KOPT-K1 (cell line): Measurements from ENCODE around the gene PDZD8.

Experiments
- H3K27ac ChIP-seq: fragments of 200-600 bp; sonication (generic); 2 replicates; pipeline ENCODE4 v1.5.1; 2016; ENCODE audit warnings: antibody characterized with exemption, mild to moderate bottlenecking, low read depth, low read length; ENCODE audit not compliant: poor library complexity, severe bottlenecking
- H3K36me3 ChIP-seq: fragments of 200-600 bp; sonication (generic); 2 replicates; pipeline ENCODE4 v1.5.1; 2017; ENCODE audit warnings: antibody characterized with exemption, mild to moderate bottlenecking, low read length, moderate library complexity; ENCODE audit not compliant: insufficient read depth
- H3K9me3 ChIP-seq: fragments of 200-600 bp; sonication (generic); 2 replicates; pipeline ENCODE4 v1.5.1; 2017; ENCODE audit warnings: antibody characterized with exemption, low read length, mild to moderate bottlenecking; ENCODE audit not compliant: insufficient read depth, poor library complexity, severe bottlenecking

The PDZD8 gene

GRCh38 chr10:117375360-117376178 is at the start of gene PDZD8:
TSS of gene PDZD8 (minus strand) at chr10:117375440. CDS start at chr10:117375227, 213 bp downstream.
- H3K9me3 ChIP-seq = no peaks in the 10 kb centered on the region
- H3K36me3 ChIP-seq = peaks cover 7% of the 10 kb centered on the region; the same call in 1 of the 2 replicates
- H3K27ac ChIP-seq = peak within 1 kb of the TSS; percentile 70

- no peaks in the 10 kb centered on the region for H3K36me3 ChIP-seq
- H3K9me3 ChIP-seq = no peaks in the 10 kb centered on the region
- no peak overlapping the region for H3K27ac ChIP-seq
These were observed 48.9 kb upstream of the PDZD8 start for GRCh38 chr10:117424171-117424570.

GRCh38 chr10:117421985-117422384 is 46.7 kb upstream of the PDZD8 start:
- Histone ChIP-seq H3K27ac (no peak overlapping the region), H3K9me3 (no peaks in the 10 kb centered on the region), H3K36me3 (no peaks in the 10 kb centered on the region)

DNA sequence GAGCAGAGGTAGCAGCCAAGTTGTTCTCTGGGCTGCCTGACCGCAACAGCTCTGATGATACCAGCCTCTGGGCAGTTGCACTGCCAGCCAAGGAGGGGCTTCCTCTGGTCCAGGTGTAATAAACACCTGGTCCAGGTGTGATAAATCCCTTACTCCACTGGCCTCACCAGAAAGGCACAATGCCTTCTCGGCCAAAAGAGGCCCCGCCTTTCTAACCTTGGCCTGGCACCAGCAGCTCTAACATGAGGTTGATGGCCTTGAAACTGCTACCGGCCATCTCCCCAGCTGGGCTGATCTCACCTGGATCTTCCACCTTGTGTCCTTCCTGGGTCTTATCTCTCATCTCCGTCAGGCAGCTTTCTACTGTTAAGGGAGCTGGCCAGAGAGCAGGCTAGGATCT is 45.5 kb upstream of the PDZD8 start:
- Histone ChIP-seq H3K27ac (no peak overlapping the region), H3K36me3 (no peaks in the 10 kb centered on the region), H3K9me3 (no peaks in the 10 kb centered on the region)

GRCh38 chr10:117419921-117420320 is 44.7 kb upstream of the PDZD8 start:
- H3K9me3 ChIP-seq = no peaks in the 10 kb centered on the region
- H3K27ac ChIP-seq = no peak overlapping the region
- H3K36me3 ChIP-seq = no peaks in the 10 kb centered on the region

GRCh38 chr10:117419159-117419558 is 43.9 kb upstream of the PDZD8 start:
- Histone ChIP-seq H3K27ac (no peak overlapping the region), H3K9me3 (no peaks in the 10 kb centered on the region), H3K36me3 (no peaks in the 10 kb centered on the region)

DNA sequence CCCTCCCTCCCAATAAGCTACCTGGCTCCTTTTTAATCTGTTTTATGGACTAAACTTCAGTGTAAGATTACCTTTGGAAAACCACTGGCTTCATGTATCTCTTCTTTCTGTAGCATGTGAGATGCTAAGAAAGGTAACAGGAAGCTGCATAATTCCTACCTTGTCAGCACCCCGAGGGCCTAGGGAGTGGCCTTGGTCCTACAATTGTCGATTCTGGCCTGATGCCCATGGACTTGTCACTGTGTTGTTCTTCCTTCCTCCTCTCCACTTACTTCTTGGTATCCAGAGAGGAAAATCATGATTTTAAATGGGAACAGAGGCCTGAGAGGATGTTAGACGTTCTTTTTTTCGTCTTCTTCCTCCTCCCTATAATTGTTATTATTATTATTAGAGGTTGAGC is 42.9 kb upstream of the PDZD8 start:
- Histone ChIP-seq H3K36me3 (no peaks in the 10 kb centered on the region), H3K9me3 (no peaks in the 10 kb centered on the region), H3K27ac (no peak overlapping the region)

DNA sequence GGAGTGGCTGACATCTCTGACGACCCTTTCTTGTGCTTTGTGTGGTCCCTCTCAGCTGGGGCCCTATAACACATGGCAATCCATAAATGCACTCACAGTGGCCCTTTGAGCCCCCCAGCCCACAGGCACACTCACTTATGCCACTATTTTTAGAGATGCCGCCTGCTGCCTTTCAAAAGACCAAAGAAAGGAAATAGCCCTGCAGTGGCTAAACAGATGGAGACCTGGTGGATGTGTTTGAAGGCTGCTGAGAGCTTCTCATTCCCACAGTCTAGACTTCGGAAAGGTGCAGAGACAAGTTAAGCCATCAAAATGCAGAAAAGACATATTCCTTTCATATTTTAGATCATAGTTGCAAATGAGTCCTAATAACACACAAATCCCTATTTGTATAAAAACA is 42.0 kb upstream of the PDZD8 start:
- no peaks in the 10 kb centered on the region for H3K9me3 ChIP-seq
- no peaks in the 10 kb centered on the region for H3K36me3 ChIP-seq
- no peak overlapping the region for H3K27ac ChIP-seq

DNA sequence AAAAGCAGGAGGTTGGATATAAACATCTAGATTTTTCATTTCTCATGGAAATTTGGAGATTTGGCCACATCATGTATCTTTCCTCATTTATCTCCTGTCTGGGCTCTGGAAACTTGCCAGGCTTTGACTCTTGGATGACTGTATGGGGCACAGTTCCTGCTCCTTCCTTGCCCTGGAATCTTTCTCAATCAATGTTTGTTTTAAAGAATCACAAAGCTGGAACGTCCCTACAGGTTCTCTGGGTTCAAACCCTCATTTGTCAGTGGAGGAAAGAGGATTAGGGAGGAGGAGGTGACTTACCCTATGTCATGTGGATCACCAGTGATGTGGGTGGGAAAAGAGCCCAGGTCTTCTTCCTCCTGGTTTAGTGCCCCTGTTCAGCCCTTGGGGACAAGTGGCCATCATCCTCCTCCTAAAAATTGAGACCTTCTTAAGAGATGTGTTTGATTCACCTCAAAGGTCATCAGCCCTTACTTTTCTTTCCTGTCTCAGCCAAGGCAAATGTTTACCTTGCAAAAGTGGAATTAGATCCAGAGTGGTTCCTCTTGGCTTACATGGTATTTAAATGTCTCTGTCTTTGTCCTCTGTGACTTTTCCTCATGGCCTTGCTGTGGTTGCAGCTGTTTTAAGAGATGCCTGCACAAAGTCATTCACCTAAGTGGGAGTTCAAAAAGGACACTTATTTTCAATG is 38.8 kb upstream of the PDZD8 start:
- no peak overlapping the region for H3K27ac ChIP-seq
- H3K36me3 ChIP-seq = no peaks in the 10 kb centered on the region
- no peaks in the 10 kb centered on the region for H3K9me3 ChIP-seq

- H3K36me3 ChIP-seq = no peaks in the 10 kb centered on the region
- H3K27ac ChIP-seq = no peak overlapping the region
These were observed 37.3 kb upstream of the PDZD8 start for GRCh38 chr10:117412469-117413010.

DNA sequence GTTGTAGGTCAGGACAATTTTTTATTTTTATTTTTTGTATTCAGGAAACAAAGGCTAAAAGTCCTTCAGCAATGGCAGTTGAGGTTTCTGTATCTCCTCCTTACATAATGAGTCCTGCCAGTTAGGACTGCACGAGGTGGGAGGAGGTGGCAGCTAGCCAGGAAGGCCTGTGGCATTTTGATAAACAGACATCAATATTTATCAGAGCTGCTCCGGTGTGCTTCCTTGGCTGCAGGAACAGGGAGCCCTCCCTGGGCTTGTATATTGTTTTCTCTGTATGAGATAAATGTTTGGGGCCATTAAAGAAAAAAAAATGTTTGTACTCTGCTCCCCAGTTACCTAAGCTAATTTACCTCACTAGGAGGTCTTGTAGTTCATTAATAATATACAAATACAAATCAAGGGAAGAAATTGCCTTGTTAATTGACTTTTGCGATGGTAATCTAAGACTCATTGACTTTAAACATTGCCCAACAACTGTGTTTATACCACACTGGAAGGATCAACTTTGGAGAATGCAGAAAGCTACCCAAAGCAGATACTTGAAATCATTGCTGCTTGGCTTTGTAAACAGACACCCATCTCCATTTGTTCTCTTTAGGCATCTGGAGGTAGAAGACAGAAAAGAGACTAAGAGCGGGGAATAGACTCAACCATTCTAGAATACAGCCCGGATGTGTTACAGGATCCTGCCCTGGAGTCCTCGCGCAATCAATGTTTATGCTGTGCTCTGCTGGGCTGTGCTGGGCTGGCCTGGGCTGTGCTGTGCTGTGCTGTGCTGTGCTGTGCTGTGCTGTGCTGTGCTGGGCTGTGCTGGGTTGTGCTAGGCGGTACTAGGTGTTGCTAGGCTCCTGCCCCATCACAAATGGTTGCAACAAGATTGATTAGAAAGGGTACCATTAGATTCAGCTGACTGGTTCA is 36.5 kb upstream of the PDZD8 start:
- no peaks in the 10 kb centered on the region for H3K36me3 ChIP-seq
- H3K27ac ChIP-seq = no peak overlapping the region
- no peaks in the 10 kb centered on the region for H3K9me3 ChIP-seq

More at GRCh38 chr10:117412469-117413010, 37.3 kb upstream of the PDZD8 start:
- no peaks in the 10 kb centered on the region for H3K9me3 ChIP-seq

DNA sequence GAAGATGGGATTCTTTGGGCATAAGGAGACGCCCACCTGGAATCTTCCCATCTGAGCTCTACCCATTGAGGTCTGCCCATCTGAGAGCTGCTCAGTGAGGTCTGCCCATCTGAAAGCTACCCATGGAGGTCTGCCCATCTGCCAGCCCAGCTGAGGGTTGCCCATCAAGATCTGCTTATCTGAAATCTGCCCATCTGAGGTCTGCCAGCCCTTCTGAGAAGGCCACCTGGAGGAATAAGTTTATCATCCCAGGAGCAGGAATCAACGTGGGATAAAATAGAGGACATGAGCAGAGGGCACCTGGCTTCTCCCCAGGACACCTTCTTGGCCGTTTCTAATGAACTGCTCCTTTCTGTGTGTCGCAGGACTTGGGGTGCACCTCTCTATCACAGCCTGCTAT is 35.3 kb upstream of the PDZD8 start:
- no peaks in the 10 kb centered on the region for H3K36me3 ChIP-seq
- H3K27ac ChIP-seq = no peak overlapping the region

GRCh38 chr10:117409549-117410305 is 34.5 kb upstream of the PDZD8 start:
- Histone ChIP-seq H3K36me3 (no peaks in the 10 kb centered on the region), H3K9me3 (no peaks in the 10 kb centered on the region), H3K27ac (no peak overlapping the region)

More for the DNA sequence above, 35.3 kb upstream of the PDZD8 start:
- no peaks in the 10 kb centered on the region for H3K9me3 ChIP-seq
